ENCODE results near the gene DSTYK.
A peak's percentile ranks its signal among the peaks of the same experiment; 100 is the strongest.

The DSTYK gene

GRCh38 chr1:205204552-205204951 lies 7.0 kb downstream of the DSTYK start:
- no peak overlapping the region for H3K4me3 ChIP-seq (ENCODE audit: severe bottlenecking)
- ATAC-seq (ENCODE audit: low read depth): peak; percentile 54; the same call in 2 of the 3 replicates
- no peaks in the 10 kb centered on the region for H3K36me3 ChIP-seq (ENCODE audit: low read depth)
- peaks cover 5% of the 10 kb centered on the region for H3K4me1 ChIP-seq (ENCODE audit: insufficient read depth, poor library complexity, severe bottlenecking)
- H3K27me3 ChIP-seq (ENCODE audit: insufficient read depth, poor library complexity, severe bottlenecking): no peaks in the 10 kb centered on the region
- TF ChIP-seq CTCF (IDR thresholded peaks at IDR 0.05; ENCODE audit: poor library complexity, severe bottlenecking): no peak
- H3K9me3 ChIP-seq (ENCODE audit: severe bottlenecking): no peaks in the 10 kb centered on the region
- DNase-seq (ENCODE audit: low spot score): no peak
- no peak overlapping the region for H3K27ac ChIP-seq (ENCODE audit: poor library complexity, severe bottlenecking)

DNA sequence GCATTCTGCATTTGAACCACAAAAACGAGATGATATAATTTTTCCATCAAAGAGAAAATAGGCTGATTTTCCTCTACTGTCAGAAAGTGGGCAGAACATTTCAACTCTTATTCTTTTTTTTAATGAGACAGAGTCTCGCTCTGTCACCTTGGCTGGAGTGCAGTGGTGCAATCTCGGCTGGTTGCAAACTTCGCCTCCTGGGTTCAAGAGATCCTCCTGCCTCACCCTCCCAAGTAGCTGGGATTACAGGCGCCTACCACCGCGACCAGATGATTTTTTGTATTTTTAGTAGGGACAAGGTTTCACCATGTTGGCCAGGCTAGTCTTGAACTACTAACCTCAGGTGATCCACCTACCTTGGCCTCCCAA lies 11.6 kb downstream of the DSTYK start:
- H3K4me3 ChIP-seq (ENCODE audit: severe bottlenecking): no peak overlapping the region
- H3K27me3 ChIP-seq (ENCODE audit: insufficient read depth, poor library complexity, severe bottlenecking): no peaks in the 10 kb centered on the region
- H3K27ac ChIP-seq (ENCODE audit: poor library complexity, severe bottlenecking): no peak overlapping the region
- no peaks in the 10 kb centered on the region for H3K9me3 ChIP-seq (ENCODE audit: severe bottlenecking)
- H3K36me3 ChIP-seq (ENCODE audit: low read depth): no peaks in the 10 kb centered on the region
- TF ChIP-seq CTCF (IDR thresholded peaks at IDR 0.05; ENCODE audit: poor library complexity, severe bottlenecking): no peak
- peaks cover 5% of the 10 kb centered on the region for H3K4me1 ChIP-seq (ENCODE audit: insufficient read depth, poor library complexity, severe bottlenecking)
- ATAC-seq (ENCODE audit: low read depth): no peak
- DNase-seq (ENCODE audit: low spot score): no peak

- TF ChIP-seq CTCF (IDR thresholded peaks at IDR 0.05; ENCODE audit: poor library complexity, severe bottlenecking): no peak
- Histone ChIP-seq H3K27me3 (ENCODE audit: insufficient read depth, poor library complexity, severe bottlenecking) (no peaks in the 10 kb centered on the region), H3K36me3 (ENCODE audit: low read depth) (no peaks in the 10 kb centered on the region), H3K4me3 (ENCODE audit: severe bottlenecking) (no peak overlapping the region), H3K27ac (ENCODE audit: poor library complexity, severe bottlenecking) (no peak overlapping the region), H3K9me3 (ENCODE audit: severe bottlenecking) (no peaks in the 10 kb centered on the region), H3K4me1 (ENCODE audit: insufficient read depth, poor library complexity, severe bottlenecking) (peaks cover under 1% of the 10 kb centered on the region)
- DNase-seq (ENCODE audit: low spot score) (no peak), ATAC-seq (ENCODE audit: low read depth) (no peak)
These were observed 12.2 kb downstream of the DSTYK start for GRCh38 chr1:205199090-205199930.

- TF ChIP-seq CTCF (IDR thresholded peaks at IDR 0.05; ENCODE audit: poor library complexity, severe bottlenecking): no peak
- H3K4me3 ChIP-seq (ENCODE audit: severe bottlenecking): no peak overlapping the region
- no peaks in the 10 kb centered on the region for H3K9me3 ChIP-seq (ENCODE audit: severe bottlenecking)
These were observed 19.2 kb downstream of the DSTYK start for GRCh38 chr1:205192287-205192686.

DNA sequence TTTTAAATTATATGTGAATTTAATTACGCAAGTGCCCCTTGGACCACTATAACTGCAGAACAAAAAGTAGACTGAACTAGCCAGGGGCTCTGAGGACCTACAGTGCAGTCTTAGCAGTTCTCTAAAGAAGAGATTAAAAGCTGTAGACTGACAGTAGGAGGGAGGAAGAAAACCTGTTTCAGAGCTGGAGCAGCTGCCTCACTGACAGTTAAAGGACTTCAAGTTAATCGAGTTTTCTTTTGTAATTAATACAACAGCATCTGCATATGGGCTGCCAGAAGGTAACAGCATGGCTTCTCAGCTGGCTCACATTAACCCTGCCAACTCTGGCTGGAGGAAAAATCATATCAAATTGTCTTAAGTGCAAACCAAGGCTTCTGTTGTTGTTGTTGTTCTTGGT lies 19.9 kb downstream of the DSTYK start:
- Histone ChIP-seq H3K9me3 (ENCODE audit: severe bottlenecking) (no peaks in the 10 kb centered on the region), H3K36me3 (ENCODE audit: low read depth) (no peaks in the 10 kb centered on the region), H3K27me3 (ENCODE audit: insufficient read depth, poor library complexity, severe bottlenecking) (no peaks in the 10 kb centered on the region), H3K4me3 (ENCODE audit: severe bottlenecking) (no peak overlapping the region), H3K4me1 (ENCODE audit: insufficient read depth, poor library complexity, severe bottlenecking) (no peaks in the 10 kb centered on the region), H3K27ac (ENCODE audit: poor library complexity, severe bottlenecking) (no peak overlapping the region)
- no peak for TF ChIP-seq CTCF (IDR thresholded peaks at IDR 0.05; ENCODE audit: poor library complexity, severe bottlenecking)
- no peak for ATAC-seq (ENCODE audit: low read depth)
- no peak for DNase-seq (ENCODE audit: low spot score)

More at GRCh38 chr1:205192287-205192686, 19.2 kb downstream of the DSTYK start:
- ATAC-seq (ENCODE audit: low read depth) (no peak), DNase-seq (ENCODE audit: low spot score) (no peak)
- Histone ChIP-seq H3K4me1 (ENCODE audit: insufficient read depth, poor library complexity, severe bottlenecking) (no peaks in the 10 kb centered on the region), H3K27ac (ENCODE audit: poor library complexity, severe bottlenecking) (no peak overlapping the region), H3K27me3 (ENCODE audit: insufficient read depth, poor library complexity, severe bottlenecking) (no peaks in the 10 kb centered on the region), H3K36me3 (ENCODE audit: low read depth) (no peaks in the 10 kb centered on the region)

All from RWPE2 (cell line).